Measurements from ENCODE around the gene MMP13. TPM values are rescaled to one million over a fixed set of nuclear protein-coding genes. Genes with fewer than 3 reads are reported as not detected.
"Not testable (repeated sequence)": the region's sequence is repeated elsewhere in the genome, so short reads cannot be mapped to it uniquely, and the experiment has no call there.

The MMP13 gene
- total RNA-seq, 1 donor from 2014 or later: not detected

DNA sequence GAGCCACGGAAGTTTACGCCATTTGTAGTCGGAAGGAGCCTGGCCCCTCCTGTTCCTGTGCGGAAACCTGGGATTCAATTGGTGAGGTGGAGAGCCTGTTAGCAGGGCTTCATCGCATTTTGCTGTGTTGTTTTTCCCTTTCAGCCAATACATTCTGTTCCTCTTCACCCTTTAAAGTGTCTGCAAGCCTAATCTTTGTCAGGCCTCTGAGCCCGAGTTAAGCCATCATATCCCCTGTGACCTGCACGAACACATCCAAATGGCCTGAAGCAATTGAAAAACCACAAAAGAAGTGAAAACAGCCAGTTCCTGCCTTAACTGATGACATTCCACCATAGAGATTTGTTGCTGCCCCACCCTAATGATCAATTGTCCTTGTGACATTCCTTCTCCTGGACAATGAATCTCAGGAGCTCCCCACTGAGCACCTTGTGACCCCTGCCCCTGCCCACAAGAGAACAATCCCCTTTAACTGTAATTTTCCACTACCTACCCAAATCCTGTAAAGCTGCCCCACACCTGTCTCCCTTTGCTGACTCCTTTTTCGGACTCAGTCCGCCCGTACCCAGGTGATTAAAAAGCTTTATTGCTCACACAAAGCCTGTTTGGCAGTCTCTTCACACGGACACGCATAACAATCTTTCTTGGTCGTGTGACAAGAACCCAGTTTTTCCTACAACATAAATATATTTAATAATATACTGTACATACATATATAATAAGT, 43.6 kb downstream of the MMP13 start:
- H3K27me3 ChIP-seq (ENCODE audit: control insufficient read depth in 3 of 3, insufficient read depth in 3 of 3, low read length in 3 of 3): no peaks in the 10 kb centered on the region
- H3K4me1 ChIP-seq (ENCODE audit: control insufficient read depth in 3 of 3, insufficient read depth in 3 of 3, low read length in 3 of 3): no peaks in the 10 kb centered on the region
- no peak overlapping the region for H3K4me3 ChIP-seq (ENCODE audit: low read length in 3 of 3)
- H3K27ac ChIP-seq (ENCODE audit: low read depth, low read length): no peak overlapping the region
- H3K9ac ChIP-seq (ENCODE audit: low read depth in 1 of 3, low read length in 3 of 3): no peak overlapping the region
- no peaks in the 10 kb centered on the region for H3K9me3 ChIP-seq (ENCODE audit: control insufficient read depth in 3 of 3, low read length in 3 of 3)
- H3K36me3 ChIP-seq (ENCODE audit: control insufficient read depth in 3 of 3, insufficient read depth in 3 of 3, low read length in 3 of 3): no peaks in the 10 kb centered on the region

DNA sequence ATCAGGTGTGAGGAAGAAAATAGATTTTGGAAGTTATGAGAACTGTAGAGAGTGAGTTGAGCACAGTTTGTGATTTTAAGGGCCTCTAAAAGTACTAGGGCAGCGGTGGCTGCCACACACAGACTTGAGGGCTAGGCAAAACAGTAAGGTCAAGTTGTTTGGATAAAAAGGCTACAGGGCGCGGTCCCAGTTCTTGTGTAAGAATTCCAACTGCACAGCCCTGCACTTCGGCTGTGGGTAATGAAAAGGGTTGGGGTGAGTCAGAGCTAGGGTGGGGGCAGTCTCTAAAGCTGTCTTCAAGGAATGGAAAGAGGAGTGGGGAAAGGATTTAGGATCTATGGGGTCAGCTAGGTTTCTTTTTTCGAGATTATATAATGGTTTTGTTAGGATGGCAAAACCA, 49.7 kb downstream of the MMP13 start:
- not testable (repeated sequence) for H3K27ac ChIP-seq (ENCODE audit: low read depth, low read length); H3K36me3 ChIP-seq (ENCODE audit: control insufficient read depth in 3 of 3, insufficient read depth in 3 of 3, low read length in 3 of 3); H3K27me3 ChIP-seq (ENCODE audit: control insufficient read depth in 3 of 3, insufficient read depth in 3 of 3, low read length in 3 of 3); H3K4me1 ChIP-seq (ENCODE audit: control insufficient read depth in 3 of 3, insufficient read depth in 3 of 3, low read length in 3 of 3); H3K9ac ChIP-seq (ENCODE audit: low read depth in 1 of 3, low read length in 3 of 3); H3K9me3 ChIP-seq (ENCODE audit: control insufficient read depth in 3 of 3, low read length in 3 of 3); H3K4me3 ChIP-seq (ENCODE audit: low read length in 3 of 3)

DNA sequence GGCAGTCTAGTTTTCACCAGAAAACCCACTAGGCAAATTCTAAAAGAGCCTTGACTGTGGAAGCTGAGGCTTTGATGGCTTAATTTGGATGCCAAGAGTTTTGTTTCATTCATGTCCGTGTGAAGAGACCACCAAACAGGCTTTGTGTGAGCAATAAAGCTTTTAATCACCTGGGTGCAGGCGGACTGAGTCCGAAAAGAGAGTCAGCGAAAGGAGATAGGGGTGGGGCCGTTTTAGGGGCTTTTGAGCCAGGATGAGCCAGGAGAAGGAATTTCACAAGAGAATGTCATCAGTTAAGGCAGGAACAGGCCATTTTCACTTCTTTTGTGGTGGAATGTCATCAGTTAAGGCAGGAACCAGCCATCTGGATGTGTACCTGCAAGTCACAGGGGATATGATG, 51.6 kb downstream of the MMP13 start:
- not testable (repeated sequence) for H3K27ac ChIP-seq (ENCODE audit: low read depth, low read length); H3K9me3 ChIP-seq (ENCODE audit: control insufficient read depth in 3 of 3, low read length in 3 of 3); H3K9ac ChIP-seq (ENCODE audit: low read depth in 1 of 3, low read length in 3 of 3); H3K4me3 ChIP-seq (ENCODE audit: low read length in 3 of 3); H3K27me3 ChIP-seq (ENCODE audit: control insufficient read depth in 3 of 3, insufficient read depth in 3 of 3, low read length in 3 of 3); H3K36me3 ChIP-seq (ENCODE audit: control insufficient read depth in 3 of 3, insufficient read depth in 3 of 3, low read length in 3 of 3); H3K4me1 ChIP-seq (ENCODE audit: control insufficient read depth in 3 of 3, insufficient read depth in 3 of 3, low read length in 3 of 3)

DNA sequence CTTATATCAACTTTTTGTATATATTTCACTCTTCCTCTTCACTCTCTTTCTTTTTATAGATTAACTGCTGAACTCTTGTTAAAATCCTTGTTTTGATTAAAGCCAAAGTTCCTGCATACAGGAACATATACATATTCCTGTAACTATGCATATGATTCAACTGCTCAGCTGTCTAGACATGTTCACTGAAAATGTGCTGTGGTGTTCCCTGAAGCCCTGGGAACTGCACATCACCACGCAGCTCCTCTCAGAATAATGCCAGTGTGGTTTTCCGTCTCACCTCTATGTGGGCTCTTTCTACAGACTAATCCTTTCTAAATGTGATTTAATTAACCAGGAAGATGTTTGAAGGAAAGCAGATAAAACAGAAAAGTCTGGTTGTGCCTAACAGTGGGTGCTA, 55.2 kb downstream of the MMP13 start:
- H3K27me3 ChIP-seq (ENCODE audit: control insufficient read depth in 3 of 3, insufficient read depth in 3 of 3, low read length in 3 of 3): no peaks in the 10 kb centered on the region
- no peaks in the 10 kb centered on the region for H3K36me3 ChIP-seq (ENCODE audit: control insufficient read depth in 3 of 3, insufficient read depth in 3 of 3, low read length in 3 of 3)
- no peak overlapping the region for H3K27ac ChIP-seq (ENCODE audit: low read depth, low read length)
- no peak overlapping the region for H3K4me3 ChIP-seq (ENCODE audit: low read length in 3 of 3)
- H3K9me3 ChIP-seq (ENCODE audit: control insufficient read depth in 3 of 3, low read length in 3 of 3): no peaks in the 10 kb centered on the region
- H3K4me1 ChIP-seq (ENCODE audit: control insufficient read depth in 3 of 3, insufficient read depth in 3 of 3, low read length in 3 of 3): no peaks in the 10 kb centered on the region
- no peak overlapping the region for H3K9ac ChIP-seq (ENCODE audit: low read depth in 1 of 3, low read length in 3 of 3)

Small RNAs within 50 kb of the gene (small RNA-seq; reads per million reads assigned to genes)
- gene RNU7-159P: not detected

Other genes with a start within 250 kb of the MMP13 start
- gene MMP27, start 250.0 kb downstream of the MMP13 start, total RNA-seq: not detected
- 1.6 TPM for gene MMP8, start 230.8 kb downstream of the MMP13 start, total RNA-seq
- gene MMP10, start 175.1 kb downstream of the MMP13 start, total RNA-seq: not detected
- gene MMP1, start 157.6 kb downstream of the MMP13 start, total RNA-seq: 0.52 TPM
- gene MMP3, start 112.1 kb downstream of the MMP13 start, total RNA-seq: not detected
- not detected for gene MMP12, start 80.8 kb downstream of the MMP13 start, total RNA-seq
- 33.9 TPM for gene DCUN1D5, start 136.4 kb upstream of the MMP13 start, total RNA-seq
- gene DYNC2H1, start 153.7 kb upstream of the MMP13 start, total RNA-seq: 46.4 TPM

Data from skeletal muscle tissue (tissue), 5 donors.